ACHN (cell line): ENCODE data around the gene FAM200A.
"Not testable (repeated sequence)": the region's sequence is repeated elsewhere in the genome, so short reads cannot be mapped to it uniquely, and the experiment has no call there.

Experiments used
- DNase-seq: peaks from one replicate; pipeline ENCODE4 v3.0.0-alpha.2; 2015
- in situ Hi-C: cut with HindIII; loops from 2 replicates; pipeline ENCODE4 v1.10.0; 2017; ENCODE audit warnings: low sequenced_read_pairs, low pct_ligation_motif_present, low pct_unique_long_range_greater_than_20kb

The FAM200A gene

GRCh38 chr7:99525713-99526440 lies 26.0 kb downstream of the FAM200A start:
- DNase-seq: peak; percentile 32
- in situ Hi-C loops: no loop called here

GRCh38 chr7:99521399-99521798 lies 30.5 kb downstream of the FAM200A start:
- in situ Hi-C loops: no loop called here
- DNase-seq: no peak

- in situ Hi-C loops: no loop called here
- DNase-seq: no peak
These were observed 37.9 kb downstream of the FAM200A start for GRCh38 chr7:99514050-99514449.

- no peak for DNase-seq
- in situ Hi-C loops: no loop called here
These were observed 46.6 kb downstream of the FAM200A start for GRCh38 chr7:99505324-99505662.

GRCh38 chr7:99504603-99505323 lies 47.2 kb downstream of the FAM200A start, which contains the start of gene ZKSCAN5:
Gene ZKSCAN5 (plus strand): TSS chr7:99504662. CDS start chr7:99506045, 1,383 bp downstream.
- peak; percentile 99 for DNase-seq
- in situ Hi-C loops: no loop called here

- in situ Hi-C loops: no loop called here
- DNase-seq: peak; percentile 99
These were observed 47.7 kb downstream of the FAM200A start for GRCh38 chr7:99504281-99504602.

- in situ Hi-C loops, DNase-seq: not testable (repeated sequence)
These were observed 50.7 kb downstream of the FAM200A start for GRCh38 chr7:99501236-99501635.

- in situ Hi-C loops: no loop called here
- DNase-seq: no peak
These were observed 51.3 kb downstream of the FAM200A start for GRCh38 chr7:99500637-99501009.

- in situ Hi-C loops: no loop called here
- peak; percentile 98 for DNase-seq
These were observed 51.9 kb downstream of the FAM200A start, which contains the start of gene ZNF394 for GRCh38 chr7:99499721-99500636. Gene ZNF394 (minus strand): TSS chr7:99500281. CDS start chr7:99500093, 188 bp downstream.

- in situ Hi-C loops: no loop called here
- peak; percentile 35 for DNase-seq
These were observed 52.6 kb downstream of the FAM200A start for GRCh38 chr7:99499371-99499720.

GRCh38 chr7:99498546-99498944 lies 53.4 kb downstream of the FAM200A start:
- in situ Hi-C loops: no loop called here
- no peak for DNase-seq

- DNase-seq: no peak
- in situ Hi-C loops: no loop called here
These were observed 54.0 kb downstream of the FAM200A start for GRCh38 chr7:99497766-99498545.
